PC-3 (cell line): ENCODE data around the gene NEMP2.

ENCODE experiments used
- EZH2 ChIP-seq: fragments of 300-600 bp; sonication (generic); IDR thresholded peaks from one replicate; pipeline ENCODE4 v1.6.1; 2017; ENCODE audit warnings: antibody characterized with exemption, mild to moderate bottlenecking, low read length; ENCODE audit not compliant: unreplicated experiment
- EZH2phosphoT487 ChIP-seq: fragments of 300-600 bp; sonication (generic); IDR thresholded peaks from 2 replicates; pipeline ENCODE4 v1.6.1; 2018; ENCODE audit warnings: mild to moderate bottlenecking, antibody characterized with exemption, low read length, borderline replicate concordance
- TF ChIP-seq, protein P1 (sequence below): fragments of 300-600 bp; sonication (generic); conservative IDR thresholded peaks from 2 replicates; pipeline ENCODE4 v1.5.1; 2017; ENCODE audit warnings: antibody characterized with exemption, low read depth, mild to moderate bottlenecking, low read length

DNA sequence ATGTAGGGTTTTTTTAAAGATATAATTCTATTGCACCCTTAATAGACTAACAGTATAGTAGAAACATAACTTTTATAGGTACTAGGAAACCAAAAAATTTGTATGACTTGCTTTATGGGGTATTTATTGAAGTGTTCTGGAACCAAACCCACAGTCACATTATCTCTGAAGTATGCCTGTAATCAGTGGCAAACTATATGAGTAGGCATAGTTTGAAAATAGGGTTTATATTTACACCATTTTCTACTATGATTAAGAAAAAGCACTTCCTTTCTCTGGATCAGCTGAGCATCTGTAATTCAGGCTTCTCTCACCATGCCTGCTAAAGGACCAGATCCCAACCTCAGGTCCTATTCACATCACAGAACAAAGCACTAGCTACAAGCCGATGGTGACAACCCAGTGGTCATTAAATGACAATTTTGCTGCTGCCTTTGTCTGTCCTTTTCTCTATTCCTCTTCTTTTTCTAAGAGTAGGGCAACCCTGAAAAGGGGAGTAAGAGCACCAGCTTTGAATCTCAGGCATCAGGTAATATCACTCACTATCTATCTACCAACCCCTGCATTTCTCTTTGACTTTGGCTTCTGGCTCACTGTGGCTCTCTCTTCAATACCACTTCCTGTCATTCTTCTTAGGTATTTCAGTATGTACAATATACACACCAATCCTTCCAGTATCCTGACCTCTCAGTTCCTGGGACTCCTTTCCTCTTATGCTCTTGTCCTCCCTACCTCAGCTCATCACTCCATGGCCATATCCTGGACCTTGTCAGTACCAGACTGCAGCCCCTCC lies 14.4 kb downstream of the NEMP2 start:
- TF ChIP-seq, protein P1, sequence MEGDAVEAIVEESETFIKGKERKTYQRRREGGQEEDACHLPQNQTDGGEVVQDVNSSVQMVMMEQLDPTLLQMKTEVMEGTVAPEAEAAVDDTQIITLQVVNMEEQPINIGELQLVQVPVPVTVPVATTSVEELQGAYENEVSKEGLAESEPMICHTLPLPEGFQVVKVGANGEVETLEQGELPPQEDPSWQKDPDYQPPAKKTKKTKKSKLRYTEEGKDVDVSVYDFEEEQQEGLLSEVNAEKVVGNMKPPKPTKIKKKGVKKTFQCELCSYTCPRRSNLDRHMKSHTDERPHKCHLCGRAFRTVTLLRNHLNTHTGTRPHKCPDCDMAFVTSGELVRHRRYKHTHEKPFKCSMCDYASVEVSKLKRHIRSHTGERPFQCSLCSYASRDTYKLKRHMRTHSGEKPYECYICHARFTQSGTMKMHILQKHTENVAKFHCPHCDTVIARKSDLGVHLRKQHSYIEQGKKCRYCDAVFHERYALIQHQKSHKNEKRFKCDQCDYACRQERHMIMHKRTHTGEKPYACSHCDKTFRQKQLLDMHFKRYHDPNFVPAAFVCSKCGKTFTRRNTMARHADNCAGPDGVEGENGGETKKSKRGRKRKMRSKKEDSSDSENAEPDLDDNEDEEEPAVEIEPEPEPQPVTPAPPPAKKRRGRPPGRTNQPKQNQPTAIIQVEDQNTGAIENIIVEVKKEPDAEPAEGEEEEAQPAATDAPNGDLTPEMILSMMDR, result no peak
- TF ChIP-seq EZH2phosphoT487 (no peak), EZH2 (no peak)
